H1 (cell line): ENCODE measurements around the gene BLMH. TPM values are rescaled to one million over a fixed set of nuclear protein-coding genes. Genes with fewer than 3 reads are reported as not detected.

ENCODE experiments used
- CHD1 ChIP-seq: IDR thresholded peaks from 2 replicates; pipeline ENCODE4 v1.6.1; 2012; ENCODE audit warnings: low read depth, low read length, improper control_type of control experiment
- EZH2 ChIP-seq: fragments of 200-600 bp; sonication (generic); IDR thresholded peaks from 2 replicates; pipeline ENCODE4 v1.7.1; 2012; ENCODE audit warnings: low read depth, mild to moderate bottlenecking, moderate library complexity, low read length, inconsistent platforms; ENCODE audit not compliant: severe bottlenecking
- GABPA ChIP-seq: IDR thresholded peaks from 2 replicates; pipeline ENCODE4 v1.6.1; 2011; ENCODE audit warnings: mild to moderate bottlenecking, low read length, moderate library complexity, borderline replicate concordance; ENCODE audit not compliant: insufficient read depth
- KDM1A ChIP-seq: fragments of 200-600, 300-600 bp; sonication (generic); IDR thresholded peaks from 2 replicates; pipeline ENCODE4 v1.7.1; 2016; ENCODE audit warnings: mild to moderate bottlenecking, low read length, borderline replicate concordance
- KDM5A ChIP-seq: fragments of 200-600 bp; IDR thresholded peaks from 2 replicates; pipeline ENCODE4 v1.7.1; 2012; ENCODE audit warnings: mild to moderate bottlenecking, low read length, inconsistent platforms, mixed read lengths
- SIRT6 ChIP-seq: IDR thresholded peaks from one replicate; pipeline ENCODE4 v1.7.1; 2012; ENCODE audit warnings: low read length, inconsistent platforms
- polyA plus RNA-seq, 7 experiments: library from polyadenylated mRNA; depleted of rRNA in 3 of 7; stranded (reverse) in 5 of 7; unstranded in 2 of 7; fragments of >200 nt in 5 of 7; fragments of 200-250 nt in 2 of 7; gene quantifications; 1 replicate in 5 of 7; 2 replicates in 1 of 7; 4 replicates in 1 of 7; pipeline versions ENCODE4 v1.2.1 to v1.2.3, GENCODE V29; 2011 to 2013; ENCODE audit warnings: missing spikeins in 2 of 7, mixed read lengths in 2 of 7
- total RNA-seq: library from RNA; stranded (reverse); fragmentation: NEBNext Ultra II Directional; extraction: Animal tissue kit (Norgen Biotek cat#: 25700); gene quantifications from 2 replicates; pipeline ENCODE4 v1.2.1, GENCODE V29; 2021
- TF ChIP-seq, protein P1 (sequence below): IDR thresholded peaks from 2 replicates; pipeline ENCODE4 v1.6.1; 2012; ENCODE audit warnings: inconsistent platforms

The BLMH gene
- total and polyA plus RNA-seq, 2 of the 8 experiments (the other 6 are each of a cell fraction or from before 2014, with no cell fraction given), result 18.2 to 74.3 TPM

- TF ChIP-seq EZH2 (no peak), CHD1 (no peak), SIRT6 (no peak), KDM5A (no peak), GABPA (no peak), KDM1A (no peak)
- TF ChIP-seq, protein P1, sequence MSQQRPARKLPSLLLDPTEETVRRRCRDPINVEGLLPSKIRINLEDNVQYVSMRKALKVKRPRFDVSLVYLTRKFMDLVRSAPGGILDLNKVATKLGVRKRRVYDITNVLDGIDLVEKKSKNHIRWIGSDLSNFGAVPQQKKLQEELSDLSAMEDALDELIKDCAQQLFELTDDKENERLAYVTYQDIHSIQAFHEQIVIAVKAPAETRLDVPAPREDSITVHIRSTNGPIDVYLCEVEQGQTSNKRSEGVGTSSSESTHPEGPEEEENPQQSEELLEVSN, result no peak
These were observed 26.4 kb upstream of the BLMH start (continued) for GRCh38 chr17:30318155-30318554.
